Keratinocyte (primary cell): Measurements from ENCODE around the gene DNAJC18. TPM values are rescaled to one million over a fixed set of nuclear protein-coding genes. Genes with fewer than 3 reads are reported as not detected.

Experiments used
- DNase-seq: peaks from one replicate; pipeline ENCODE4 v3.0.0-alpha.2; 2011; ENCODE audit warnings: low read depth, missing footprints, low spot score
- FAIRE-seq: peaks from 2 replicates; lab custom pipeline; 2011; peaks lifted over from hg19 to GRCh38; lab: Jason Lieb, UNC
- H2AFZ ChIP-seq: 2 replicates; pipeline ENCODE4 v1.6.0; 2012; ENCODE audit warnings: low read length, control low read depth, inconsistent platforms; ENCODE audit not compliant: control insufficient read depth
- H3K27ac ChIP-seq: 2 replicates; pipeline ENCODE4 v1.5.1; 2011; ENCODE audit warnings: low read length; ENCODE audit not compliant: control insufficient read depth, insufficient read depth
- H3K27me3 ChIP-seq: 3 replicates; pipeline ENCODE4 v1.6.0; 2011; ENCODE audit warnings: low read length; ENCODE audit not compliant: control insufficient read depth, insufficient read depth; ENCODE audit errors: extremely low read depth
- H3K36me3 ChIP-seq, 2 experiments: 2 replicates in 1 of 2; 3 replicates in 1 of 2; pipeline ENCODE4 v1.5.1; 2011; ENCODE audit warnings: low read length in 2 of 2, mild to moderate bottlenecking in 1 of 2; ENCODE audit not compliant: control insufficient read depth in 2 of 2, insufficient read depth in 2 of 2; ENCODE audit errors: extremely low read depth in 1 of 2
- H3K4me1 ChIP-seq: 3 replicates; pipeline ENCODE4 v1.5.1; 2011; ENCODE audit warnings: low read length; ENCODE audit not compliant: control insufficient read depth, insufficient read depth; ENCODE audit errors: extremely low read depth
- H3K4me2 ChIP-seq: 3 replicates; pipeline ENCODE4 v1.6.0; 2011; ENCODE audit warnings: low read depth, low read length; ENCODE audit not compliant: control insufficient read depth, insufficient read depth; ENCODE audit errors: extremely low read depth
- H3K4me3 ChIP-seq, 3 experiments: fragments of 200-600 bp in 1 of 3; sonication (generic) in 1 of 3; 2 replicates in 2 of 3; 3 replicates in 1 of 3; pipeline ENCODE4 v1.5.1; 2011 to 2016; ENCODE audit warnings: low read length in 3 of 3, mild to moderate bottlenecking in 3 of 3, control low read depth in 2 of 3, inconsistent platforms in 1 of 3, low read depth in 1 of 3, mixed read lengths in 1 of 3, mixed run types in 1 of 3, moderate library complexity in 1 of 3; ENCODE audit not compliant: control insufficient read depth in 2 of 3, insufficient read depth in 2 of 3; ENCODE audit errors: extremely low read depth in 1 of 3
- H3K79me2 ChIP-seq: 2 replicates; pipeline ENCODE4 v1.6.0; 2012; ENCODE audit warnings: low read length; ENCODE audit not compliant: control insufficient read depth, insufficient read depth
- H3K9ac ChIP-seq: 3 replicates; pipeline ENCODE4 v1.6.0; 2011; ENCODE audit warnings: low read length; ENCODE audit not compliant: control insufficient read depth, insufficient read depth; ENCODE audit errors: extremely low read depth
- H3K9me1 ChIP-seq: 3 replicates; pipeline ENCODE4 v1.6.0; 2011; ENCODE audit warnings: low read length; ENCODE audit not compliant: control insufficient read depth, insufficient read depth; ENCODE audit errors: extremely low read depth
- H3K9me3 ChIP-seq: 2 replicates; pipeline ENCODE4 v1.5.1; 2012; ENCODE audit warnings: low read depth, low read length; ENCODE audit not compliant: control insufficient read depth
- H4K20me1 ChIP-seq: 3 replicates; pipeline ENCODE4 v1.6.0; 2011; ENCODE audit warnings: low read length; ENCODE audit not compliant: control insufficient read depth, insufficient read depth; ENCODE audit errors: extremely low read depth
- CTCF ChIP-seq, 3 experiments: IDR thresholded peaks in 1 of 3; conservative IDR thresholded peaks in 1 of 3; optimal IDR thresholded peaks in 1 of 3; 2 replicates in 2 of 3; 3 replicates in 1 of 3; pipeline versions ENCODE3 to v1.5.1; 2011; ENCODE audit warnings: low read length in 3 of 3, mild to moderate bottlenecking in 3 of 3, moderate library complexity in 2 of 3, control low read depth in 1 of 3, inconsistent platforms in 1 of 3; ENCODE audit not compliant: insufficient read depth in 2 of 3; ENCODE audit errors: extremely low read depth in 1 of 3
- EZH2 ChIP-seq: IDR thresholded peaks from one replicate; pipeline ENCODE4 v1.6.1; 2012; ENCODE audit warnings: inconsistent platforms, mild to moderate bottlenecking, low read length, moderate library complexity
- dilution Hi-C: fragments of 300-500 bp; cut with MboI; formaldehyde crosslinking; loops from one replicate; pipeline ENCODE4 v1.7.0; 2020; ENCODE audit warnings: low sequenced_read_pairs; ENCODE audit not compliant: extremely low pct_ligation_motif_present
- polyA plus RNA-seq, 5 experiments: library from polyadenylated mRNA; depleted of rRNA in 3 of 5; stranded (reverse) in 3 of 5; stranded (forward) in 1 of 5; unstranded in 1 of 5; fragments of >200 nt; gene quantifications; 1 replicate in 1 of 5; 2 replicates in 3 of 5; 3 replicates in 1 of 5; pipeline versions ENCODE4 v1.2.1 to v1.2.3, GENCODE V29; 2011 to 2012; ENCODE audit warnings: missing spikeins in 2 of 5, low read depth in 1 of 5, low replicate concordance in 1 of 5

The DNAJC18 gene
- polyA plus RNA-seq, 1 donor (not counting 4 experiments of a cell fraction or from before 2014, with no cell fraction given): 6.6 TPM

GRCh38 chr5:139460455-139460854, 21.1 kb upstream of the DNAJC18 start:
- no peaks in the 10 kb centered on the region for H3K9me1 ChIP-seq
- no peaks in the 10 kb centered on the region for H3K36me3 ChIP-seq
- H3K4me2 ChIP-seq: no peak overlapping the region
- H3K27ac ChIP-seq: no peak overlapping the region
- no peak overlapping the region for H3K4me3 ChIP-seq
- H2AFZ ChIP-seq: no peak overlapping the region
- dilution Hi-C loops: no loop called here
- TF ChIP-seq CTCF (optimal IDR thresholded peaks at IDR 0.05 in 1 of 3, IDR thresholded peaks at IDR 0.05 in 1 of 3, conservative IDR thresholded peaks at IDR 0.05 in 1 of 3; ENCODE audit: extremely low read depth in 1 of 3, insufficient read depth in 2 of 3, low read length in 3 of 3) (no peak), EZH2 (no peak)
- no peaks in the 10 kb centered on the region for H4K20me1 ChIP-seq
- DNase-seq: no peak
- H3K27me3 ChIP-seq: no peaks in the 10 kb centered on the region
- no peaks in the 10 kb centered on the region for H3K9me3 ChIP-seq
- no peak for FAIRE-seq
- no peaks in the 10 kb centered on the region for H3K79me2 ChIP-seq
- H3K4me1 ChIP-seq: peaks cover 3% of the 10 kb centered on the region
- no peak overlapping the region for H3K9ac ChIP-seq

- Histone ChIP-seq H3K36me3 (no peaks in the 10 kb centered on the region), H3K9me1 (no peaks in the 10 kb centered on the region), H3K9me3 (no peaks in the 10 kb centered on the region), H3K27ac (no peak overlapping the region), H3K79me2 (no peaks in the 10 kb centered on the region), H2AFZ (no peak overlapping the region), H4K20me1 (no peaks in the 10 kb centered on the region), H3K4me1 (peaks cover 3% of the 10 kb centered on the region), H3K27me3 (no peaks in the 10 kb centered on the region), H3K9ac (no peak overlapping the region), H3K4me2 (no peak overlapping the region), H3K4me3 (no peak overlapping the region)
- TF ChIP-seq CTCF (optimal IDR thresholded peaks at IDR 0.05 in 1 of 3, IDR thresholded peaks at IDR 0.05 in 1 of 3, conservative IDR thresholded peaks at IDR 0.05 in 1 of 3; ENCODE audit: extremely low read depth in 1 of 3, insufficient read depth in 2 of 3, low read length in 3 of 3): no peak
- TF ChIP-seq EZH2: no peak
- dilution Hi-C loops: no loop called here
- no peak for DNase-seq
- no peak for FAIRE-seq
Observed at GRCh38 chr5:139459451-139459934, 20.2 kb upstream of the DNAJC18 start.
